ENCODE data around the gene STYXL2.

- TF ChIP-seq CTCF (IDR thresholded peaks at IDR 0.05) = no peak
- TF ChIP-seq POLR2A (IDR thresholded peaks at IDR 0.05) = no peak
Observed at GRCh38 chr1:167084757-167085156, 9.1 kb upstream of the STYXL2 start.

All from esophagus squamous epithelium (tissue), 4 donors.